GM19438 (cell line): ENCODE results near the gene CADM1.

Experiments used
- ATAC-seq: cut with Tn5 transposase; IDR thresholded peaks from one replicate; pipeline ENCODE4 v1.9.1; 2021; ENCODE audit warnings: low read depth; ENCODE audit not compliant: unreplicated experiment

The CADM1 gene

GRCh38 chr11:115162919-115163318, 341.3 kb downstream of the CADM1 start:
- no peak for ATAC-seq

GRCh38 chr11:115161876-115162275, 342.3 kb downstream of the CADM1 start:
- ATAC-seq = no peak

GRCh38 chr11:115159207-115159606, 345.0 kb downstream of the CADM1 start:
- no peak for ATAC-seq

- no peak for ATAC-seq
Measured at GRCh38 chr11:115158053-115158452, 346.2 kb downstream of the CADM1 start.

- no peak for ATAC-seq
Measured at GRCh38 chr11:115157247-115157646, 347.0 kb downstream of the CADM1 start.

- ATAC-seq = no peak
Measured at GRCh38 chr11:115155978-115156377, 348.2 kb downstream of the CADM1 start.

GRCh38 chr11:115155320-115155719, 348.9 kb downstream of the CADM1 start:
- ATAC-seq = no peak

- ATAC-seq = no peak
Measured at GRCh38 chr11:115154355-115154736, 349.9 kb downstream of the CADM1 start.

GRCh38 chr11:115153731-115154354, 350.4 kb downstream of the CADM1 start:
- ATAC-seq = no peak

- ATAC-seq = no peak
Measured at GRCh38 chr11:115153135-115153534, 351.1 kb downstream of the CADM1 start.

GRCh38 chr11:115151010-115151409, 353.2 kb downstream of the CADM1 start:
- ATAC-seq = no peak

GRCh38 chr11:115148691-115149090, 355.5 kb downstream of the CADM1 start:
- ATAC-seq = no peak

GRCh38 chr11:115148101-115148500, 356.1 kb downstream of the CADM1 start:
- no peak for ATAC-seq

GRCh38 chr11:115147243-115147807, 356.9 kb downstream of the CADM1 start:
- ATAC-seq = no peak

- ATAC-seq = no peak
Measured at GRCh38 chr11:115146425-115146824, 357.8 kb downstream of the CADM1 start.

- ATAC-seq = no peak
Measured at GRCh38 chr11:115145324-115145723, 358.9 kb downstream of the CADM1 start.

- ATAC-seq = no peak
Measured at GRCh38 chr11:115144914-115145313, 359.3 kb downstream of the CADM1 start.

- ATAC-seq = no peak
Measured at GRCh38 chr11:115144014-115144413, 360.2 kb downstream of the CADM1 start.

GRCh38 chr11:115141231-115142114, 362.7 kb downstream of the CADM1 start:
- ATAC-seq = no peak

- ATAC-seq = no peak
Measured at GRCh38 chr11:115135936-115136335, 368.3 kb downstream of the CADM1 start.

GRCh38 chr11:115134926-115135325, 369.3 kb downstream of the CADM1 start:
- no peak for ATAC-seq
